H1 (cell line): ENCODE data around the gene CRB2. TPM values are rescaled to one million over a fixed set of nuclear protein-coding genes. Genes with fewer than 3 reads are reported as not detected.

Experiments
- MAX ChIP-seq: IDR thresholded peaks from 2 replicates; pipeline ENCODE4 v1.6.1; 2012; ENCODE audit warnings: inconsistent platforms
- polyA plus RNA-seq, 7 experiments: library from polyadenylated mRNA; depleted of rRNA in 3 of 7; stranded (reverse) in 5 of 7; unstranded in 2 of 7; fragments of >200 nt in 5 of 7; fragments of 200-250 nt in 2 of 7; gene quantifications; 1 replicate in 5 of 7; 2 replicates in 1 of 7; 4 replicates in 1 of 7; pipeline versions ENCODE4 v1.2.1 to v1.2.3, GENCODE V29; 2011 to 2013; ENCODE audit warnings: missing spikeins in 2 of 7, mixed read lengths in 2 of 7
- total RNA-seq: library from RNA; stranded (reverse); fragmentation: NEBNext Ultra II Directional; extraction: Animal tissue kit (Norgen Biotek cat#: 25700); gene quantifications from 2 replicates; pipeline ENCODE4 v1.2.1, GENCODE V29; 2021
- TF ChIP-seq, protein P1 (sequence below): fragments of 300-600 bp; sonication (generic); IDR thresholded peaks from 2 replicates; pipeline ENCODE4 v1.7.1; 2012; ENCODE audit warnings: low read length, moderate library complexity, mild to moderate bottlenecking, inconsistent platforms; ENCODE audit not compliant: insufficient replicate concordance

CRB2 gene
- total and polyA plus RNA-seq, 2 of the 8 experiments (the other 6 are each of a cell fraction or from before 2014, with no cell fraction given): 4.0 to 8.4 TPM

- TF ChIP-seq, protein P1, sequence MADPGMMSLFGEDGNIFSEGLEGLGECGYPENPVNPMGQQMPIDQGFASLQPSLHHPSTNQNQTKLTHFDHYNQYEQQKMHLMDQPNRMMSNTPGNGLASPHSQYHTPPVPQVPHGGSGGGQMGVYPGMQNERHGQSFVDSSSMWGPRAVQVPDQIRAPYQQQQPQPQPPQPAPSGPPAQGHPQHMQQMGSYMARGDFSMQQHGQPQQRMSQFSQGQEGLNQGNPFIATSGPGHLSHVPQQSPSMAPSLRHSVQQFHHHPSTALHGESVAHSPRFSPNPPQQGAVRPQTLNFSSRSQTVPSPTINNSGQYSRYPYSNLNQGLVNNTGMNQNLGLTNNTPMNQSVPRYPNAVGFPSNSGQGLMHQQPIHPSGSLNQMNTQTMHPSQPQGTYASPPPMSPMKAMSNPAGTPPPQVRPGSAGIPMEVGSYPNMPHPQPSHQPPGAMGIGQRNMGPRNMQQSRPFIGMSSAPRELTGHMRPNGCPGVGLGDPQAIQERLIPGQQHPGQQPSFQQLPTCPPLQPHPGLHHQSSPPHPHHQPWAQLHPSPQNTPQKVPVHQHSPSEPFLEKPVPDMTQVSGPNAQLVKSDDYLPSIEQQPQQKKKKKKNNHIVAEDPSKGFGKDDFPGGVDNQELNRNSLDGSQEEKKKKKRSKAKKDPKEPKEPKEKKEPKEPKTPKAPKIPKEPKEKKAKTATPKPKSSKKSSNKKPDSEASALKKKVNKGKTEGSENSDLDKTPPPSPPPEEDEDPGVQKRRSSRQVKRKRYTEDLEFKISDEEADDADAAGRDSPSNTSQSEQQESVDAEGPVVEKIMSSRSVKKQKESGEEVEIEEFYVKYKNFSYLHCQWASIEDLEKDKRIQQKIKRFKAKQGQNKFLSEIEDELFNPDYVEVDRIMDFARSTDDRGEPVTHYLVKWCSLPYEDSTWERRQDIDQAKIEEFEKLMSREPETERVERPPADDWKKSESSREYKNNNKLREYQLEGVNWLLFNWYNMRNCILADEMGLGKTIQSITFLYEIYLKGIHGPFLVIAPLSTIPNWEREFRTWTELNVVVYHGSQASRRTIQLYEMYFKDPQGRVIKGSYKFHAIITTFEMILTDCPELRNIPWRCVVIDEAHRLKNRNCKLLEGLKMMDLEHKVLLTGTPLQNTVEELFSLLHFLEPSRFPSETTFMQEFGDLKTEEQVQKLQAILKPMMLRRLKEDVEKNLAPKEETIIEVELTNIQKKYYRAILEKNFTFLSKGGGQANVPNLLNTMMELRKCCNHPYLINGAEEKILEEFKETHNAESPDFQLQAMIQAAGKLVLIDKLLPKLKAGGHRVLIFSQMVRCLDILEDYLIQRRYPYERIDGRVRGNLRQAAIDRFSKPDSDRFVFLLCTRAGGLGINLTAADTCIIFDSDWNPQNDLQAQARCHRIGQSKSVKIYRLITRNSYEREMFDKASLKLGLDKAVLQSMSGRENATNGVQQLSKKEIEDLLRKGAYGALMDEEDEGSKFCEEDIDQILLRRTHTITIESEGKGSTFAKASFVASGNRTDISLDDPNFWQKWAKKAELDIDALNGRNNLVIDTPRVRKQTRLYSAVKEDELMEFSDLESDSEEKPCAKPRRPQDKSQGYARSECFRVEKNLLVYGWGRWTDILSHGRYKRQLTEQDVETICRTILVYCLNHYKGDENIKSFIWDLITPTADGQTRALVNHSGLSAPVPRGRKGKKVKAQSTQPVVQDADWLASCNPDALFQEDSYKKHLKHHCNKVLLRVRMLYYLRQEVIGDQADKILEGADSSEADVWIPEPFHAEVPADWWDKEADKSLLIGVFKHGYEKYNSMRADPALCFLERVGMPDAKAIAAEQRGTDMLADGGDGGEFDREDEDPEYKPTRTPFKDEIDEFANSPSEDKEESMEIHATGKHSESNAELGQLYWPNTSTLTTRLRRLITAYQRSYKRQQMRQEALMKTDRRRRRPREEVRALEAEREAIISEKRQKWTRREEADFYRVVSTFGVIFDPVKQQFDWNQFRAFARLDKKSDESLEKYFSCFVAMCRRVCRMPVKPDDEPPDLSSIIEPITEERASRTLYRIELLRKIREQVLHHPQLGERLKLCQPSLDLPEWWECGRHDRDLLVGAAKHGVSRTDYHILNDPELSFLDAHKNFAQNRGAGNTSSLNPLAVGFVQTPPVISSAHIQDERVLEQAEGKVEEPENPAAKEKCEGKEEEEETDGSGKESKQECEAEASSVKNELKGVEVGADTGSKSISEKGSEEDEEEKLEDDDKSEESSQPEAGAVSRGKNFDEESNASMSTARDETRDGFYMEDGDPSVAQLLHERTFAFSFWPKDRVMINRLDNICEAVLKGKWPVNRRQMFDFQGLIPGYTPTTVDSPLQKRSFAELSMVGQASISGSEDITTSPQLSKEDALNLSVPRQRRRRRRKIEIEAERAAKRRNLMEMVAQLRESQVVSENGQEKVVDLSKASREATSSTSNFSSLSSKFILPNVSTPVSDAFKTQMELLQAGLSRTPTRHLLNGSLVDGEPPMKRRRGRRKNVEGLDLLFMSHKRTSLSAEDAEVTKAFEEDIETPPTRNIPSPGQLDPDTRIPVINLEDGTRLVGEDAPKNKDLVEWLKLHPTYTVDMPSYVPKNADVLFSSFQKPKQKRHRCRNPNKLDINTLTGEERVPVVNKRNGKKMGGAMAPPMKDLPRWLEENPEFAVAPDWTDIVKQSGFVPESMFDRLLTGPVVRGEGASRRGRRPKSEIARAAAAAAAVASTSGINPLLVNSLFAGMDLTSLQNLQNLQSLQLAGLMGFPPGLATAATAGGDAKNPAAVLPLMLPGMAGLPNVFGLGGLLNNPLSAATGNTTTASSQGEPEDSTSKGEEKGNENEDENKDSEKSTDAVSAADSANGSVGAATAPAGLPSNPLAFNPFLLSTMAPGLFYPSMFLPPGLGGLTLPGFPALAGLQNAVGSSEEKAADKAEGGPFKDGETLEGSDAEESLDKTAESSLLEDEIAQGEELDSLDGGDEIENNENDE: no peak
- TF ChIP-seq MAX: no peak
These were observed 44.7 kb upstream of the CRB2 start (continued) for GRCh38 chr9:123311250-123311752.
